ENCODE data around the gene EMD.
A peak's percentile ranks its signal among the peaks of the same experiment; 100 is the strongest.
"Not testable (repeated sequence)": the region's sequence is repeated elsewhere in the genome, so short reads cannot be mapped to it uniquely, and the experiment has no call there.

The EMD gene

GRCh38 chrX:154378799-154379568 is at the start of gene EMD:
EMD (plus strand) TSS chrX:154379295; CDS start chrX:154379485, 190 bp downstream.
- peak; percentile 99 for DNase-seq

GRCh38 chrX:154332561-154332960 is 46.5 kb upstream of the EMD start:
- DNase-seq, result no peak

- no peak for DNase-seq
These were observed 46.0 kb upstream of the EMD start for GRCh38 chrX:154333116-154333515.

- no peak for DNase-seq
These were observed 45.2 kb upstream of the EMD start for GRCh38 chrX:154333837-154334271.

- DNase-seq, result no peak
These were observed 44.6 kb upstream of the EMD start for GRCh38 chrX:154334496-154334895.

- not testable (repeated sequence) for DNase-seq
These were observed 37.4 kb upstream of the EMD start for GRCh38 chrX:154341399-154342298.

- DNase-seq, result not testable (repeated sequence)
These were observed 36.0 kb upstream of the EMD start for GRCh38 chrX:154343063-154343462.

- not testable (repeated sequence) for DNase-seq
These were observed 35.5 kb upstream of the EMD start for GRCh38 chrX:154343620-154344019.

- no peak for DNase-seq
These were observed 31.0 kb upstream of the EMD start for GRCh38 chrX:154348114-154348531.

GRCh38 chrX:154348646-154349358 is 30.3 kb upstream of the EMD start:
- no peak for DNase-seq

GRCh38 chrX:154349359-154349935 is 29.6 kb upstream of the EMD start:
- DNase-seq, result no peak

- DNase-seq, result no peak
These were observed 29.1 kb upstream of the EMD start for GRCh38 chrX:154349979-154350378.

GRCh38 chrX:154350429-154351182 is 28.5 kb upstream of the EMD start:
- no peak for DNase-seq

GRCh38 chrX:154351183-154352011 is 27.7 kb upstream of the EMD start:
- no peak for DNase-seq

GRCh38 chrX:154352012-154352401 is 27.1 kb upstream of the EMD start:
- no peak for DNase-seq

- DNase-seq, result no peak
These were observed 26.6 kb upstream of the EMD start for GRCh38 chrX:154352466-154352865.

- DNase-seq, result no peak
These were observed 25.8 kb upstream of the EMD start for GRCh38 chrX:154353172-154353843.

- DNase-seq, result no peak
These were observed 25.1 kb upstream of the EMD start for GRCh38 chrX:154354013-154354412.

GRCh38 chrX:154354516-154354915 is 24.6 kb upstream of the EMD start:
- no peak for DNase-seq

- no peak for DNase-seq
These were observed 23.9 kb upstream of the EMD start for GRCh38 chrX:154355094-154355775.
